ENCODE measurements around the gene TNXB. TPM values are rescaled to one million over a fixed set of nuclear protein-coding genes. Genes with fewer than 3 reads are reported as not detected.
A peak's percentile ranks its signal among the peaks of the same experiment; 100 is the strongest.
"Not testable (repeated sequence)": the region's sequence is repeated elsewhere in the genome, so short reads cannot be mapped to it uniquely, and the experiment has no call there.

TNXB gene
- total RNA-seq, 4 donors from 2014 or later = 24.9 to 155 (median 46.3) TPM

GRCh38 chr6:32056254-32056653 lies 52.9 kb downstream of the TNXB start:
- intact Hi-C loops (cut with DNase I; ENCODE audit: low total_unique reads) = no loop called here
- no peak overlapping the region for H3K4me3 ChIP-seq (ENCODE audit: low read depth, poor library complexity, severe bottlenecking)
- WGBS, 2 donors = 100% methylated on average over 1 of the region's 7 CpGs; no CpG with 5 or more reads in 1 of the 2 donors
- no peak for TF ChIP-seq POLR2A (IDR thresholded peaks at IDR 0.05)
- no peak for TF ChIP-seq CTCF (IDR thresholded peaks at IDR 0.05)
- no peak for DNase-seq (ENCODE audit: low spot score in 2 of 2)

- DNase-seq (ENCODE audit: low spot score in 2 of 2); H3K4me3 ChIP-seq (ENCODE audit: low read depth, poor library complexity, severe bottlenecking); intact Hi-C loops (cut with DNase I; ENCODE audit: low total_unique reads): not testable (repeated sequence)
- WGBS, 2 donors = 92 to 98% methylated on average over 21 of the region's 21 CpGs
Observed at GRCh38 chr6:32055756-32056155, 53.4 kb downstream of the TNXB start.

- WGBS, 2 donors = 85 to 95% methylated on average over 9 to 13 of the region's 13 CpGs
- H3K4me3 ChIP-seq (ENCODE audit: low read depth, poor library complexity, severe bottlenecking); DNase-seq (ENCODE audit: low spot score in 2 of 2); intact Hi-C loops (cut with DNase I; ENCODE audit: low total_unique reads): not testable (repeated sequence)
Observed at GRCh38 chr6:32053314-32053713, 55.8 kb downstream of the TNXB start.

GRCh38 chr6:32052626-32053025 lies 56.5 kb downstream of the TNXB start:
- intact Hi-C loops (cut with DNase I; ENCODE audit: low total_unique reads); H3K4me3 ChIP-seq (ENCODE audit: low read depth, poor library complexity, severe bottlenecking); DNase-seq (ENCODE audit: low spot score in 2 of 2): not testable (repeated sequence)
- WGBS, 2 donors = 83 to 90% methylated on average over 15 to 18 of the region's 20 CpGs

- TF ChIP-seq CTCF (IDR thresholded peaks at IDR 0.05) = no peak
- no peak for TF ChIP-seq POLR2A (IDR thresholded peaks at IDR 0.05)
- intact Hi-C loops (cut with DNase I; ENCODE audit: low total_unique reads) = no loop called here
- whole genome bisulfite sequencing, 2 donors = 67 to 70% methylated on average over 5 of the region's 5 CpGs
- no peak for DNase-seq (ENCODE audit: low spot score in 2 of 2)
- H3K4me3 ChIP-seq (ENCODE audit: low read depth, poor library complexity, severe bottlenecking) = no peak overlapping the region
Observed at GRCh38 chr6:32050562-32050961, 58.6 kb downstream of the TNXB start.

- DNase-seq (ENCODE audit: low spot score in 2 of 2); intact Hi-C loops (cut with DNase I; ENCODE audit: low total_unique reads); H3K4me3 ChIP-seq (ENCODE audit: low read depth, poor library complexity, severe bottlenecking): not testable (repeated sequence)
- WGBS, 2 donors = 79 to 89% methylated on average over 11 of the region's 11 CpGs
Observed at GRCh38 chr6:32049736-32050135, 59.4 kb downstream of the TNXB start.

GRCh38 chr6:32049149-32049548 lies 60.0 kb downstream of the TNXB start:
- DNase-seq (ENCODE audit: low spot score in 2 of 2); intact Hi-C loops (cut with DNase I; ENCODE audit: low total_unique reads); H3K4me3 ChIP-seq (ENCODE audit: low read depth, poor library complexity, severe bottlenecking): not testable (repeated sequence)
- 92 to 93% methylated on average over 21 of the region's 21 CpGs for WGBS, 2 donors

- H3K4me3 ChIP-seq (ENCODE audit: low read depth, poor library complexity, severe bottlenecking) = no peak overlapping the region
- TF ChIP-seq CTCF (IDR thresholded peaks at IDR 0.05) (peak in 1 of 3 donors; percentile 55), POLR2A (IDR thresholded peaks at IDR 0.05) (no peak)
- DNase-seq (ENCODE audit: low spot score in 2 of 2) = peak; percentile 46 to 95
- intact Hi-C loops (cut with DNase I; ENCODE audit: low total_unique reads) = no loop called here
- 52 to 53% methylated on average over 34 of the region's 42 CpGs for WGBS, 2 donors
Observed at GRCh38 chr6:32047855-32048766, 61.0 kb downstream of the TNXB start.
